Ascending aorta (tissue), 2 donors: ENCODE data around the gene IL1RAP. TPM values are rescaled to one million over a fixed set of nuclear protein-coding genes. Genes with fewer than 3 reads are reported as not detected.

Source experiments
- DNase-seq, 2 donors: peaks; one replicate each; pipeline ENCODE4 v3.0.0-alpha.2; 2019; ENCODE audit warnings: low spot score in 2 of 2
- H3K27ac ChIP-seq, 2 donors: fragments of 200-600 bp; sonication (generic); one replicate each; pipeline ENCODE4 v1.5.1; 2016 to 2017; ENCODE audit warnings: mild to moderate bottlenecking in 1 of 2
- H3K27me3 ChIP-seq: fragments of 200-600 bp; sonication (generic); one replicate; pipeline ENCODE4 v1.5.1; 2017
- H3K36me3 ChIP-seq, 2 donors: fragments of 200-600 bp; sonication (generic); one replicate each; pipeline ENCODE4 v1.5.1; 2016
- H3K4me1 ChIP-seq, 2 donors: fragments of 200-600 bp; sonication (generic); one replicate each; pipeline ENCODE4 v1.5.1; 2016 to 2017; ENCODE audit warnings: mild to moderate bottlenecking in 1 of 2
- H3K4me3 ChIP-seq, 2 donors: fragments of 200-600 bp; sonication (generic); one replicate each; pipeline ENCODE4 v1.5.1; 2016 to 2017; ENCODE audit warnings: mild to moderate bottlenecking in 1 of 2
- H3K9me3 ChIP-seq, 2 donors: fragments of 200-600 bp; sonication (generic); one replicate each; pipeline ENCODE4 v1.5.1; 2016
- CTCF ChIP-seq, 3 experiments: fragments of 200-600 bp in 2 of 3; fragments of 450-650 bp in 1 of 3; sonication (generic) in 2 of 3; IDR thresholded peaks; one replicate each; pipeline ENCODE4 v1.5.1; 2016 to 2019; ENCODE audit warnings: antibody characterized with exemption in 3 of 3, mild to moderate bottlenecking in 1 of 3, moderate library complexity in 1 of 3
- intact Hi-C: fragments of 100-400 bp; cut with DNase I; formaldehyde crosslinking; loops from one replicate; pipeline ENCODE4 v1.15.1; 2023
- total RNA-seq: library from RNA; depleted of rRNA; stranded (reverse); fragments of >200 nt; gene quantifications from one replicate; pipeline ENCODE4 v1.1.0, GENCODE V29; 2016

IL1RAP gene
- total RNA-seq, 1 donor from 2014 or later, result 12.8 TPM

- intact Hi-C loops, result no loop called here
- H3K27ac ChIP-seq, result no peak overlapping the region
- H3K4me1 ChIP-seq, result no peaks in the 10 kb centered on the region
- no peaks in the 10 kb centered on the region for H3K36me3 ChIP-seq
- no peaks in the 10 kb centered on the region for H3K27me3 ChIP-seq
- no peak overlapping the region for H3K4me3 ChIP-seq
- no peaks in the 10 kb centered on the region for H3K9me3 ChIP-seq
- DNase-seq, result no peak
- TF ChIP-seq CTCF (IDR thresholded peaks at IDR 0.05), result no peak
Measured at GRCh38 chr3:190629088-190629487, 115.2 kb downstream of the IL1RAP start.

GRCh38 chr3:190631295-190631694 is 117.4 kb downstream of the IL1RAP start:
- no peak overlapping the region for H3K4me3 ChIP-seq
- H3K27ac ChIP-seq, result no peak overlapping the region
- no peak for DNase-seq
- no peaks in the 10 kb centered on the region for H3K27me3 ChIP-seq
- H3K36me3 ChIP-seq, result no peaks in the 10 kb centered on the region
- intact Hi-C loops, result no loop called here
- H3K4me1 ChIP-seq, result no peaks in the 10 kb centered on the region
- no peak for TF ChIP-seq CTCF (IDR thresholded peaks at IDR 0.05)
- no peaks in the 10 kb centered on the region for H3K9me3 ChIP-seq

GRCh38 chr3:190641564-190641963 is 127.7 kb downstream of the IL1RAP start:
- Histone ChIP-seq H3K27ac (no peak overlapping the region), H3K9me3 (no peaks in the 10 kb centered on the region), H3K4me3 (no peak overlapping the region), H3K4me1 (no peaks in the 10 kb centered on the region), H3K27me3 (no peaks in the 10 kb centered on the region), H3K36me3 (no peaks in the 10 kb centered on the region)
- intact Hi-C loops, result no loop called here
- no peak for DNase-seq
- TF ChIP-seq CTCF (IDR thresholded peaks at IDR 0.05), result no peak

GRCh38 chr3:190642016-190642415 is 128.1 kb downstream of the IL1RAP start:
- no peak for DNase-seq
- no peak for TF ChIP-seq CTCF (IDR thresholded peaks at IDR 0.05)
- Histone ChIP-seq H3K27me3 (no peaks in the 10 kb centered on the region), H3K27ac (no peak overlapping the region), H3K36me3 (no peaks in the 10 kb centered on the region), H3K9me3 (no peaks in the 10 kb centered on the region), H3K4me3 (no peak overlapping the region), H3K4me1 (no peaks in the 10 kb centered on the region)
- intact Hi-C loops, result no loop called here

GRCh38 chr3:190644035-190644434 is 130.2 kb downstream of the IL1RAP start:
- Histone ChIP-seq H3K4me3 (no peak overlapping the region), H3K9me3 (no peaks in the 10 kb centered on the region), H3K27ac (no peak overlapping the region), H3K4me1 (no peaks in the 10 kb centered on the region), H3K36me3 (no peaks in the 10 kb centered on the region), H3K27me3 (no peaks in the 10 kb centered on the region)
- intact Hi-C loops, result no loop called here
- TF ChIP-seq CTCF (IDR thresholded peaks at IDR 0.05), result no peak
- no peak for DNase-seq

- H3K4me3 ChIP-seq, result no peak overlapping the region
- DNase-seq, result no peak
- H3K27ac ChIP-seq, result no peak overlapping the region
- intact Hi-C loops, result no loop called here
- no peaks in the 10 kb centered on the region for H3K9me3 ChIP-seq
- H3K36me3 ChIP-seq, result no peaks in the 10 kb centered on the region
- TF ChIP-seq CTCF (IDR thresholded peaks at IDR 0.05), result no peak
- H3K4me1 ChIP-seq, result no peaks in the 10 kb centered on the region
- H3K27me3 ChIP-seq, result no peaks in the 10 kb centered on the region
Measured at GRCh38 chr3:190644766-190645165, 130.9 kb downstream of the IL1RAP start.
